GM19452 (cell line): Measurements from ENCODE around the gene MEF2A.
"Not testable (repeated sequence)": the region's sequence is repeated elsewhere in the genome, so short reads cannot be mapped to it uniquely, and the experiment has no call there.

Experiments used
- ATAC-seq: cut with Tn5 transposase; IDR thresholded peaks from one replicate; pipeline ENCODE4 v1.9.1; 2021; ENCODE audit not compliant: unreplicated experiment

Gene MEF2A

DNA sequence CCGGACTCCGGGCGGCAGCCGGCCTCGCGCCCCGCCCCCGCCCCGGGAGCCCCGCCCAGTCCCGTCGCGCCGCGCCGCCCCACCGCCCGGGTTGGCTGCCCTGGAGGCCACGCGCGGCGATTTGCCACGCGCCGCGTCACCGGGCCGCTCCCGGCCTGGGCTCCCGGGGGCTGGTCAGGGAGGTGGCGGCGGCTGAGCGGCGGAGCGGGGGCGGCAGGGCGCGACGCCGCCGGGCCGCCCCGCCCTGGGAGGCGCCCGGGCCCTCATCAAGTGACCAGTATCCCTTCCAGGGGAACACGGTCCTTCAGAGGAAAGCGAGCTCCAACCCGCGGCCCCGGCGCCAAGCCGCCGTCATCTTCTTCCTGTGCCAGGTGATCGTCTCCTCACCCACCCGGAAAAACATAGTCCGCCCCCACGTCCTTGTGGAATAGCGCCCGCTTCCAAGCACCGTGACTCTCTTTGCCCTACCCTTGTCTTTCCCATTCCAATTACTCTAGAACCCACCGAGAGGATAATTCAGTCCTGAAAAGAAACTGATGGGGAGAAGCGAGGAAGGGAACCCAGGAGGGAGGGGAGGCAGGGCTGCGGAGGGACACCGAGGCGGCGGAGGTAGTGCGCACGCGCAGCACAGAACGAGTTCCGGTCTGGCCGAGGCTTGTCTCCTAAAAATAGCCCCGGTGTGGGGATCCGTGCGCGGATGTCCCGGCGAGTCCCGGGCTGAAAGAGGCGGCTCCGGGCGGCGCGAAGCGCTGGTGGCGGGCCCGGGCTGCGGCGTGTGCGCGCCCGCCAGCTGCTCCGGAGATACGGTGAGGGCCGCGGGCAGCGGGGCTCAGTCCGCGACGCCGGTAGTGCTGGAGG lies at the start of gene MEF2A:
TSS of gene MEF2A (plus strand) at position 686 of the 858 bp plus-strand sequence. CDS start 67,136 bp downstream, outside the sequence.
- peak; percentile 36 for ATAC-seq

DNA sequence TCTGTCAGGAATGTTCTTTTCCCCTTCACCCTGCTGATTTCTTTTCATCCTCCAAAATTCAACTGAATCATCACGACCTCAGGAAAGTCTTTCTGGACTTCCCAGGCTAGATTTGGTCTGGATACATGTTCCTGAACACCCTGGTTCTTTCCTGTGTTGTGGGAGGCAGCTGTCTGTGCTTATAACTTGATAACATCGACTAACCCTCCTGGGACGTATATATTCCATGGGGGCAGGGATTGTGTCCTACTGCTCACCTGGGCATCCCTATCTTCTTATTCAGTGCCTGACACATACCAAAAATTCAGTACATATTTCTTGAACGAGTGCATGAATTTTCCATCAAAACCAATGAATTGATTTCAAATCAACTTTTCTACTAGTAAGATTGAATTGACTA lies 47.6 kb upstream of the MEF2A start:
- no peak for ATAC-seq

DNA sequence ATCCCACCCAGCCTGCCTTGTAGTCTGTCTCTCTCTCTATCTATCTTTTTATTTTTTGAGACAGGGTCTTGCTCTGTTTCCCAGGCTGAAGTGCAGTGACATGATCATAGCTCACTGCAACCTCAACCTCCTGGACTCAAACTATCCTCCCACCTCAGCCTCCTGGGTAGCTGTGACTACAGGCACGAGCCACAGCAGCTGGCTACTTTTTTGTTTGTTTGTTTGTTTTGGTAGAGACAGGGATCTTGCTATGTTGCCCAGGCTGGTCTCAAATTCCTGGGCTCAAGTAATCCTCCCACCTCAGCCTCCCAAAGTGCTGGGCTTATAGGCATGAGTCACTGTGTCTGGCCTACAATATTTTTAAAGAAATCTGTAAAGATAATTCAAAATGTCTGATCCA lies 46.4 kb upstream of the MEF2A start:
- ATAC-seq = not testable (repeated sequence)

DNA sequence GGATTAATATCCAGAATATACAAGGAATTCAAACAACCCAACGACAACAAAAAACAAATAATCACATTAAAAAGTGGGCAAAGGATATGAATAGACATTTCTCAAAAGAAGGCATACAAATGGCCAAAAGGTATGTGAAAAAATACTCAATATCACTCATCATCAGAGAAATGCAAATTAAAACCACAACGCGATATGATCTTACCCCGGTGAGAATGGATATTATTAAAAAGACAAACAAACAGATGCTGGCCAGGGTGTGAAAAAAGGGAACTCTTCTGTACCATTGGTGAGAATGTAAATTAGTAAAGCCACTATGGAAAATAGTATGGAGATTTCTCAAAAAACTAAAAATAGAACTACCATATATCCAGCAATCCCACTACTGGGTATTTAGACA lies 43.5 kb upstream of the MEF2A start:
- no peak for ATAC-seq

DNA sequence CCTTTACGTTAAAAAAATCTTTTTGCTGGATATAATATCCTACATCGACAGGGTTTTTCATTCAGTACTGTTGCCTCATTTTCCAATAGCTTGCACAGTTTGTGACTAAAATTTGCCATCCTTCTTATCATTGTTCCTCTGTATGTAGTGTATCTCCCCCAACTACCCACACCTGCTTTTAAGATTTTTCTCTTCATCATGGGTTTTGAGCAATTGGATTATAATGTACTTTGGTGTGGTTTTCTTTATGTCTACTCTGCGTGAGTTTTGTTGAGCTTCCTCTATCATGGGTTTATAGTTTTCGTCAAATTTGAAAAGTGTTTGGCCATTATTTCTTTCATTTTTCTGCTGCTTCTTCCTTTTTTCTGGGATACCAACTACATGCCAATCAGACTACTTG lies 39.6 kb upstream of the MEF2A start:
- no peak for ATAC-seq

DNA sequence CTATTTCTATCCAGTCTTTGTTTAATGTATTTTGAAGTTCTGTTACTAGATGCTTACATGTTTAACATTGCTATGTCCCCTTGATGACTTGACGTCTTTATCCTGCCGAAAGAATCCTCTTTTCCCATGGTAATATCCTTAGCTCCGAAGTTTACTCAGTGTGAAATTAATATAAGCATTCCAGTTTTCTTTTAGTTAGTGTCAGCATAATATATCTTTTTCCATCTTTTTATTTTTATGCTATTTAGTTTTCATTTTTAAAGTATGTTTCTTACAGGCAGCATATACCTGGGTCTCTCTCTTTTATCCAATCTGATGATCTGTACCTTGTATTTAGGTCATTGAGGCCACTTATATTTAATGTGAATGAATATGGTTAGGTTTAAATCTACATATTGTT lies 39.1 kb upstream of the MEF2A start:
- no peak for ATAC-seq

DNA sequence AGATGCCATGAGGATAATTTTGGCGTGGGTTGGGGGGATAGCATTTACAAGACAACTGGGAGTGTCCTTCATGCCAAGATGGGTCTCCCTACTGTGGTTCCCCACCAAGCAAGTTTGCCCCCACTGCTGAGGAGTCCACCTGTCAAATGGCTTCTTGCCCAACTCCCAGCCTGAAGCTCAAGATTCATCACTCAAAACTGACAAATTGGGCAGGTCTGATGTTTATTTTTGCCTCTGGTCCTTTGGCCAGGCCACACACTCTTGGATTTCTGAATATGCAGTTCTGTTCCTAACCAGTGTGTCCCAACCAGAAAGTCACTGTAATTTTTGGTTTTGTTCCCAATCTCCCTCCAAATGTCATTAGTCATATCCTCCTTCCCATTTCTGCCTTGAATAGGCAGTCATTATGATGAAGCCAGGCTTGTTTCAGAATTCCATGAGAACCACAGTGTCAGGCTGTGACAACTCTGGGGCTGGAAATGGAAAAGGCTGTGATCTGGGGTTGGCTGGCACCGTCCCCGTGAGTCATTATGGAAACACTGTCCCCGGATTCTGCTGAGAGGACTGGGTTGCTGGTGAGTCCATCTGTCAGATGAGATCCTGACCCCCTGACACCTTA lies 29.3 kb upstream of the MEF2A start:
- no peak for ATAC-seq

DNA sequence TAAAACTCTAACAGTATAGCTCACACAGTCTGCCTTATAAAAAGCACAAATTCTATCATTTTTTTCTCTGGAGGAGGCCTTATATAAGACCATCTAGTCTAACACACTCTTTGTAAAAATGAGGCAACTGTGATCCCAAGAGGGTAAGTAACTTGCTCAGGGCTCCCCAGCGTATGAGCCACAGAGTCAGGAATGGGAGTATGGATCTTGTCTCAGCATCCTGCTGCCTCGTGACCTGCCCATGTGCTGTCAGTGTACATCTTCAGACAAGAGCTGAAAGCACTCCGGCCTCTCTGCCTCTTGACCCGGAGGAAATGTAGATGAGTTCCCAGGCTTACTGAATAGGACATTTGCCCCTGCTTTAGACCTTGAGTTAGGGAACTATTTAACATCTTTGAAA lies 28.4 kb upstream of the MEF2A start:
- ATAC-seq = no peak

DNA sequence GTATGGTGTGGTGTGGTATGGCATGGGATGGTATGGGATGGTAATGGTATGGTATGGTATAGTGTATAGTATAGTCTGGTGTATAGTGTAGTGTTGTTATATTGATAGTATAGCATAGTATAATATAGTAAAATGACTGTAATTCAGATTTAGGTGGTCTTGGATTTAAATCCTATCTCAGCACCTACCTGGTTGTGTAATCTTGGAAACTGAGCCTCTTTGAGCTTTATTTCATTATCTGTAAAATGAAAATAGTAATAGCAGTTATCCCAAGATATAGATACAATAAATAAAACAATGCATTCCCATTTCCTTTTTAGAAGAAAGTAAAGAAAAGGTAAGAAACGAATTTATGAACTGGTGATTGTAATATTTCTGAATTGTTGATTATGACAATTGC lies 27.5 kb upstream of the MEF2A start:
- no peak for ATAC-seq

DNA sequence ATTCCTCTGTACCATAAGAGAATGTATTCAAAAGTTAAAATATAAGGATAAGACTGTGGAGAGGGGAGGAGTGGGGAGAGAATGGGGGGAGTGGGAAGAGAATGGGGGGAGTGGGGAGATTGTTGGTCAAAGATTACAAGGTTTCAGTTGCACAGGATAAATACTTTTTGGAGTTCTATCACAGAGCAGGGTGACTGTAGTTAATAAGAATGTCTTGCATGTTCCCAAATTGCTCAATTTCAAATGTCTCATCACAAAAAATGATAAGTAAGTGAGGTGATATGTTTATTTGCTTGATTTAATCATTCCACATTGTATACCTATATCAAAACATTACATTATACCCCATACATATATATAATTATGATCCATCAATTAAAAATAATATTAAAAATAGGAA lies 23.0 kb upstream of the MEF2A start:
- no peak for ATAC-seq

DNA sequence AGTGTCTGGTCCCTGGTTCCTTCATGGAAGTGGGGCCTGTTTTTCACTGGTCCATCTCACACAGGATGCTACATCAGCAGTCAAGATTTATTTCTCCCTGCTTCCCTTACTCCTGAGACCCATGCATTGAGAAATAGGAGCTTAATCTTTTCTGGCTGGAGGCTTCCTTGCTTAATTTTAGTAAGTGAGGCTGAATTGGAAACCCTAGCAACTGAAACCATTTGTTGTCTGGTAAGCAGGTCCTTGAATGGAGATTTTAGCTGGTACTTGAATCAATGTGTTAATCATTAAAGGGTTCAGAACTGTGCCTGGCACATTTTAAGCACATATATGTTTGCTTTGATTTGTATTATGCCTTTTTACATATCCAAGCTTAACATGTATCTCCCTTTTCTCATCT lies 20.2 kb upstream of the MEF2A start:
- ATAC-seq = no peak

DNA sequence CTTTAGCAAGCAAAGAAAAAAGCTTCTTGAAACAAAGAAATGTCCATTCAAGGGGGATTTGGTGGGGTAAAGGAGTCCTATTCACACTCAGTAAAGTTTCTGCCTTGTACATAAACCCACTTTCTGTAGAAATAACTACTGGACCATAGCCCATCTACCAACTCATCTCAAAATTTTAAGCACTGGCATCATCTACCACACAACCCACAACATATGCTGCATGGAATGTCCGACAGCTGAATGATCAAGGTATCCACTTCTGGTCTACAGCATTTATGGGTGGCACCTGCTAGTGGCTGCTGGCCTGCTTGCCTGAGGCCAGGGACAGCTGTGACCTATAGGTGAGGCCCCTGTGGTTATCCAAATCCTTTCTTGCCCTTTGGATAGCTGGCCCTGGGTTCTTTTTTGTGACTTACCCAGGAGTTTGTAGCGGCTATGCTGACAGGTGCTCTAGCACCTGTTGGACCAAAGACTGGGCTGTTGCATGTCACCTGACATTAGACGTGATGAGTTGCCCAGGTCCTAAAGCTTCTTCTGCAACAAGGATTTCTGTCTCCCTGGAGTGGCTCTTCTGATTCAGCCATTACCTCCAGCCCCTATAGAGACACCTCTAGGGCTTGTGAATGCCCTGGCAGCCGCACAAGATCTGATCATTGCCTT lies 19.2 kb upstream of the MEF2A start:
- no peak for ATAC-seq

DNA sequence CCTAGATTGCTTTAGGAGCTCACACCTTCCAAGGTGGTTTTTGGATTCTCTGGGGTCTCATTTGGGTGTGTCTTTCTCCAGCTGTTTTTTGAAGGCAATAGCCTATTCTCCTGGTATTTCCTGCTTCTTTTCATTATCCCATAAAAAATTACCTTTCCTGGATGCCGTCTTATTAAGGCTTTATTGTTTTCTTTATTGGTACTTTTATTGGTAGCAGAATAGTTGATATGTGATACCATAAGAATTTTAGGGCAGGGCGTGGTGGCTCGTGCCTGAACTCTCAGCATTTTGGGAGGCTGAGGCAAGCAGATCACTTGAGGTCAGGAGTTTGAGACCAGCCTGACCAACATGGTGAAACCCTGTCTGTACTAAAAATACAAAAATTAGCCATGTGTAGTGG lies 18.3 kb upstream of the MEF2A start:
- no peak for ATAC-seq

DNA sequence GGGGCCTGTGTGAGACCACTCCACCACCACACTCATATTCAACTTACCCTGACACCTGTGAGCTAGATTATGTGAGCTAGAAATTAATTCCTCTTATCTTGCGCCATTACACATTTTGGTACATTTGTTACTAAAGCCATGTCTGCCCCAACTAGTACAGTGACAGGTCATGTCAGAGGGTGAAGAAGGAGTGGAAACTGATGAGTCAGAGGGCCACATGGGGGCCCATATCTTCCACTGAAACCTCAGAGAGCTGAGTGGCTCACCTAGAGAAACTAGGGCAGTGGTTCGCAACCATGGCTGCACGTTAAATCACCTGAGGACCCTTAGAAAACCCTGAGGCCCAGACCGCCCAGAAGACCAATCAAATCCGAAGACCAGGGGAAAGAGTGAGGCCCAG lies 15.7 kb upstream of the MEF2A start:
- no peak for ATAC-seq

DNA sequence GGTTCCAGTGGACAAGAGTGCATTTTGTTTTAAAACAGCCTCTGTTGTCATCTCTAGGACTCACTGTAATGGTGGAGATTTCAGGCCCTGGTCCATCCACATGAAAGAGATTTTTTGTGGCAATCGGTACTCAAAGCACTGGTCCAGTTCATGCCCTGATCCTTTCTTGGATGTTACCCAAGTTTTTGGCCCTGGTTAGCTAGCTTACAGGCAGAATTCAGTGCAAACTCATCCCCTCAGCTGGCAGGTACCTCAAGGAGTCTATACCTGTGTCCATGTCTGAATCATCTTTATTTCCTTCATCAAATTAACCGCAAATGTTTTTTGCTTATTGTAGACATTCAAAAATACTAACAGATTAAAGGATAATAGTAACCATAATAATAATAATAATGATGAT lies 13.7 kb upstream of the MEF2A start:
- ATAC-seq = no peak

DNA sequence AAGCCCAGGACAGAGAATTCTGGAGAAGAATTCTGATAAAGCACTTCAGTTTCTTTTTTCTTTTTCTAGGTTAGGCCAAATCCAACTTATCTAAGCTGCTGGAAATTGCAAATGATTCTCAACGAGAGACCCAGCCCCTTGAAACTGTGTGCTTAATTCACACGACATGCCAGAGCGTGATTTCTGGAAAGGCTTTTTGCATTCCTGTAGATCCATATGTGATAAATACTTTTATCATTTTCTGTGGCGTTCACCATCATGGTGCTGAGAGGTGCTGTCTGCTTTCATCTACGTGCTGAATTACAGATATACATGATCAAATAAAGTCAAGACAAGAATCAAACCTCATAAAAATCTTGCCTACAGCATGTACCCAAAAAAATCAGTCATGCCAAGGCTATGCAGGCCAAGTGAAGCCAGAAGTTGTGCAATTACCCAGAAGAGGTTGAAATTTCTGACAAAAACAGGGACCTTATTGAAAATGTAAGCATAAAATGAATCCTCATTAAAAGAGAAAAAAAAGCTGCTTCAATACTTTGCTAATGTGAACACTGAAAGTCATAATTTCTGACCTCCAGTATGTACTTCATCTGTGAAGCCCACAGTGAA lies 10.8 kb upstream of the MEF2A start:
- ATAC-seq = no peak

DNA sequence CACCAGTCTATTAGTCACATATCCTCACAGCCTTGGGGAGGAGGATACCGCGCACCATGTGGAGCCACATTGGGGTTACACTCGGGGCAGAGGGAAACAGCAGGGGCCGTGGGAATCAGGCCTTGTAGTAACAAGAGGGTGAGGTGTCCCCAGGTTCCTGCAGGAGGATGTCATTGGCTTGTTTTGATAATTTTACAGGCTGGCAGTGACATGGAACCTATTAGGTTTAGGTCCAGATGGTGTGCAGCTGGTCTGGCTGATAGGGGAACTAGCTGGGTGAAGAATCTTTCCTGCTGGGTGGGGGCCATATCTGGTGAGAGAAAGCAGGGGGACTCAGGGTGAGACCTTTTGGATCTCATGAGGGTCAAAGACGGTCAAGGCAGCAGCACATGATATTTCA lies 9.8 kb upstream of the MEF2A start:
- ATAC-seq = no peak

DNA sequence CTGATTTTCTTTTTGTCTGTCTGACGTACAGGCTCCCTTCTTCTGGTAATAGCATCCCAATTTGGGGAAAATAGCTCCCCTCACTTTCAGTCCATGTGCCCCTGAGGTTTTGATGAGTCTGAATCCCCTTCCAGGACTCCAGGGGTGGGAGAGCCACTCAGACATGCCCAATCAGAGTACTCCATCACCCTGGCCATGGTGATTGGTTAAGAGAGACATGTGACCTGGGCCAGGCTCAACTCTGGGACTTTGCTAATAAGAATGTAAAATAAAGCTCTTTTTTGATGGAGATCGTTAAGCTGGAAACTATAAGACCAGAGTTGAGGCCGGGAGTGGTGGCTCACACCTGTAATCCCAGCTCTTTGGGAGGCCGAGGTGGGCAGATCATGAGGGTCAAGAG lies 9.2 kb upstream of the MEF2A start:
- ATAC-seq = no peak

DNA sequence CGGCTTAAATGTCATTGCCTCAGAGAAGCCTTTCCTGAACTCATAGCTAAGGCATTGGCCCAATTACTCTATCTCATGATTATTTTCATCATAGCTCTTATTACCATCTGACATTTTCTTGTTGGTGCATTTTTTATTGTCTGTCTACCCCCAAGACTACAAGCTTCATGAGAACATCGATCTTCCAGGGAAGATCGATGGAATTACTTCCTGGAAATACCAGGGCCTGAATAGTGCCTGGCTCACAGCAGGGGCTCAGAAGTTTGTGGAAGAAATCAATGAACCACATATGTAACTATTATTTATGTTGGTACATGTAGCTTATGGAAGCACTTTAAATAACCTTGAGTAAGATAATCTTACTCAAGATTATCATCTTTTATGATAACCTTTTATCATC lies 7.7 kb upstream of the MEF2A start:
- no peak for ATAC-seq

DNA sequence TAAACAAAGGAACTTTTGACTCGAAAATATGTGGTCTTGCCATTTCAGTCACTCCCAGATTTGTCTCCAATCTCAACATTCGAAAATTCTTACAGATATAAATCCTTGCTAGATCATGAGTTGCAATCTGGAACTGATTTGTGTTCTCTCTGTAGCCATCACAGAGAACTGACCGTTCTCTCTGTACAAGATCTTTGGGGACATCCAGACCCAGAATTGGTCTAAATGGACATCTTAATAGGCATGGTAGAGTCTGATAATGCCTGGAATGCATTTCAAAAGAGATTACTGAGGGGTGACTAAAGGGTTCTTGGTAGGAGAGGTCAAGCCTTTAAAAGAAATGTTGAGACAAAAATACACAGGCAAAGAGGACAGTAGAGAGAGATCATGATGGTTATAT lies 7.2 kb upstream of the MEF2A start:
- no peak for ATAC-seq

DNA sequence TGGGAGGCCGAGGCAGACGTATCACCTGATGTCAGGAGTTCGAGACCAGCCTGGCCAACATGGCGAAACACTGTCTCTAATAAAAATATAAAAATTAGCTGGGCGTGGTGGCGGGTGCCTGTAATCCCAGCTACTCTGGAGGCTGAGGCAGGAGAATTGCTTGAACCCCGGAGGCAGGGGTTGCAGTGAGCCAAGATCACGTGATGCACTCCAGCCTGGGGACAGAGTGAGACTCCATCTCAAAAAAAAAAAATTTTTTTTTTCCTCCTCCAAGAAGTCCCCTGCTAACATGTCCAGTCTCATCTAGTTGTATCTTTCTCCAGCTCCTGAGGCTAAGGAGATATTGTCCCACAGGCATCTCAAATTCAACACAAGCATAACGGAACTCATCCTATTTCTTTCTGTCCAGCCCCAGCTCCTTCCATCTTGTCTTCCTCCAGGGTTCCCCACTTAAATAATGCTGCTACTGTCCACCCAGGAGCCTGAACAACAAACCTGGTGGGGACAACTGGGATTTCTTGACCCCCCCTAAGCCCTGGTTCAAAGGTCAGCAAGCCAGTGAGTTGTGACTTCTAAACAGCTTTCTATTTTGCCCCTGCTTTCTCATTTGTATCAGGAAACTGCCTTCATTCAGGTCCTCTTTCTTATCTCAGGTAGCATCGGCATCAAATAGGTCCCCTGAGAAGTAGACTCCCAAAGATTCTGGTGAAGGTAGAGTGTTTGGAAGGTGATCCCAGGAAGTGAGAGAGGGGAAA lies 4.1 kb upstream of the MEF2A start:
- ATAC-seq = no peak
